K562 (cell line): ENCODE data around the gene CD40. TPM values are rescaled to one million over a fixed set of nuclear protein-coding genes. Genes with fewer than 3 reads are reported as not detected.

Experiments
- ATAC-seq: fragments of 200-7000 bp; cut with Tn5 transposase; 3 replicates; pipeline ENCODE4 v1.9.1; 2020; ENCODE audit warnings: moderate library complexity
- BruUV-seq: library from RNA; stranded (reverse); fragments of 400-500 nt; replicated peaks from 2 replicates; lab custom pipeline; 2021; lab: Mats Ljungman, UMichigan
- CTCF ChIA-PET: fragments of 300-600 bp; formaldehyde crosslinking; extraction: SDS; loops from one replicate; lab custom pipeline; 2021; ENCODE audit warnings: low intra/inter-chr PET ratio; lab: Yijun Ruan, JAX
- POLR2A ChIA-PET: fragments of 300-600, 350-650 bp; sonication (Branson Sonifier 250); formaldehyde crosslinking; extraction: SDS; loops from one replicate; lab custom pipeline; 2021; ENCODE audit warnings: antibody characterized with exemption, inconsistent platforms; lab: Yijun Ruan, JAX
- DNase-seq, 4 experiments: peaks; one replicate each; pipeline versions ENCODE4 v3.0.0 to v3.0.0-alpha.2; 2011 to 2018; ENCODE audit warnings: low spot score in 3 of 4, mixed read lengths in 3 of 4; ENCODE audit errors: extremely low read depth in 1 of 4
- FAIRE-seq: peaks from 2 replicates; lab custom pipeline; 2011; peaks lifted over from hg19 to GRCh38; lab: Jason Lieb, UNC
- H2AFZ ChIP-seq: 2 replicates; pipeline ENCODE4 v1.6.0; 2011; ENCODE audit warnings: low read depth, low read length, control low read depth, inconsistent platforms
- H3K27ac ChIP-seq: fragments of 200-600 bp; 3 replicates; pipeline ENCODE4 v1.8.0; 2011; ENCODE audit warnings: low read depth, mild to moderate bottlenecking, control low read depth, inconsistent platforms, low read length, moderate library complexity, mixed read lengths; ENCODE audit errors: extremely low read depth
- H3K27me3 ChIP-seq, 2 experiments: fragments of 300-600 bp in 1 of 2; 2 replicates in 1 of 2; 3 replicates in 1 of 2; pipeline versions ENCODE4 v1.6.0 to v1.8.0; 2011; ENCODE audit warnings: inconsistent platforms in 2 of 2, low read length in 2 of 2, mild to moderate bottlenecking in 1 of 2, mixed read lengths in 1 of 2, moderate library complexity in 1 of 2; ENCODE audit not compliant: control insufficient read depth in 2 of 2, insufficient read depth in 2 of 2
- H3K36me3 ChIP-seq: fragments of 300-600 bp; 3 replicates; pipeline ENCODE4 v1.8.0; 2011; ENCODE audit warnings: mild to moderate bottlenecking, low read length, inconsistent platforms; ENCODE audit not compliant: control insufficient read depth, insufficient read depth
- H3K4me1 ChIP-seq, 2 experiments: fragments of 200-600 bp in 1 of 2; replicated peaks in 1 of 2; 2 replicates in 1 of 2; 3 replicates in 1 of 2; pipeline versions ENCODE4 v1.5.1 to v1.8.0; 2011; ENCODE audit warnings: inconsistent platforms in 2 of 2, low read length in 2 of 2, mild to moderate bottlenecking in 1 of 2, mixed read lengths in 1 of 2, moderate library complexity in 1 of 2; ENCODE audit not compliant: control insufficient read depth in 2 of 2, insufficient read depth in 2 of 2
- H3K4me2 ChIP-seq: 2 replicates; pipeline ENCODE4 v1.6.1; 2011; ENCODE audit warnings: low read length, control low read depth, inconsistent platforms, mixed read lengths; ENCODE audit not compliant: insufficient read depth
- H3K4me3 ChIP-seq: fragments of 200-600 bp; sonication (generic), shearing (Covaris generic); 2 replicates; pipeline ENCODE4 v1.5.1; 2016; ENCODE audit warnings: control low read depth, inconsistent platforms
- H3K79me2 ChIP-seq: fragments of 200-600 bp; 3 replicates; pipeline ENCODE4 v1.8.0; 2011; ENCODE audit warnings: low read length, inconsistent platforms; ENCODE audit not compliant: control insufficient read depth, insufficient read depth
- H3K9ac ChIP-seq, 2 experiments: 2 replicates each; pipeline versions ENCODE4 v1.6.0 to v1.6.1; 2011; ENCODE audit warnings: low read depth in 2 of 2, low read length in 2 of 2, control low read depth in 1 of 2, inconsistent platforms in 1 of 2, mild to moderate bottlenecking in 1 of 2, mixed read lengths in 1 of 2; ENCODE audit not compliant: insufficient read depth in 1 of 2
- H3K9me1 ChIP-seq: one replicate; pipeline ENCODE4 v1.6.0; 2011; ENCODE audit warnings: inconsistent platforms, mild to moderate bottlenecking, low read length, moderate library complexity; ENCODE audit not compliant: control insufficient read depth, insufficient read depth
- H3K9me3 ChIP-seq: replicated peaks from 2 replicates; pipeline ENCODE4 v1.5.1; 2011; ENCODE audit warnings: low read depth, low read length, inconsistent platforms; ENCODE audit not compliant: control insufficient read depth, insufficient read depth
- H4K20me1 ChIP-seq: replicated peaks from 2 replicates; pipeline ENCODE4 v1.6.1; 2011; ENCODE audit warnings: low read length, inconsistent platforms, mixed read lengths; ENCODE audit not compliant: control insufficient read depth, insufficient read depth
- DMBX1 ChIP-seq: fragments of 250-450 bp; sonication (Bioruptor Pico); IDR thresholded peaks from 2 replicates; pipeline ENCODE4 v1.8.0; 2022; ENCODE audit warnings: inconsistent platforms, mild to moderate bottlenecking, moderate library complexity, borderline replicate concordance
- KLF10 ChIP-seq: fragments of 250-450 bp; sonication (Bioruptor Pico); IDR thresholded peaks from 2 replicates; pipeline ENCODE4 v1.6.1; 2021; ENCODE audit warnings: matching md5 sums
- MYNN ChIP-seq, 2 experiments: sonication (generic); formaldehyde crosslinking in 1 of 2; IDR thresholded peaks; 2 replicates each; pipeline versions ENCODE4 v1.5.0 to v1.6.1; 2016 to 2020; ENCODE audit warnings: antibody characterized with exemption in 1 of 2, missing genetic modification reagents in 1 of 2
- RBM15 ChIP-seq: fragments of 200-400 bp; formaldehyde crosslinking; IDR thresholded peaks from 2 replicates; pipeline ENCODE4 v1.6.1; 2018; ENCODE audit warnings: mild to moderate bottlenecking, low read length, moderate library complexity; ENCODE audit not compliant: insufficient read depth
- SAP30 ChIP-seq: fragments of 200-600 bp; sonication (generic); IDR thresholded peaks from 2 replicates; pipeline ENCODE4 v1.6.1; 2012; ENCODE audit warnings: borderline replicate concordance, low read depth, mild to moderate bottlenecking, moderate library complexity, low read length, control low read depth, inconsistent platforms; ENCODE audit not compliant: insufficient read depth, poor library complexity, severe bottlenecking
- SRF ChIP-seq, 2 experiments: fragments of 250-450, 450-650 bp in 1 of 2; sonication (Bioruptor Pico) in 1 of 2; sonication (generic) in 1 of 2; formaldehyde crosslinking; IDR thresholded peaks; 2 replicates each; pipeline versions ENCODE4 v1.5.0 to v1.5.1; 2020 to 2022; ENCODE audit warnings: mild to moderate bottlenecking in 1 of 2, missing genetic modification reagents in 1 of 2
- ZNF175 ChIP-seq: fragments of 200-800 bp; sonication (Bioruptor generic); IDR thresholded peaks from 2 replicates; pipeline ENCODE4 v1.6.1; 2016; ENCODE audit warnings: low read depth, mild to moderate bottlenecking, missing genetic modification characterization, missing compliant biosample characterization
- ZNF583 ChIP-seq: fragments of 250-450 bp; sonication (Bioruptor Pico); IDR thresholded peaks from 2 replicates; pipeline ENCODE4 v1.4.0; 2020
- WGBS: fragments of 100-300 bp; shearing (Covaris generic); methylation state at CpG from one replicate; pipeline ENCODE4 v1.1.6; 2016; ENCODE audit warnings: low coverage, mixed read lengths; ENCODE audit not compliant: insufficient coverage; ENCODE audit errors: missing lambda C conversion rate; 5-methylcytosine and 5-hydroxymethylcytosine counted together
- in situ Hi-C: fragments of 300-500 bp; cut with MboI; formaldehyde crosslinking; loops from 4 replicates; pipeline ENCODE4 v1.15.0; 2018; ENCODE audit warnings: inconsistent platforms, mixed read lengths
- intact Hi-C: fragments of 100-400 bp; cut with micrococcal nuclease; formaldehyde crosslinking; loops from 2 replicates; pipeline ENCODE4 v1.14.2; 2022
- polyA plus RNA-seq, 8 experiments: library from polyadenylated mRNA; depleted of rRNA in 4 of 8; stranded (reverse) in 5 of 8; unstranded in 3 of 8; fragments of >200 nt; fragmentation: Nextera tagmentation in 2 of 8; fragmentation: Illumina TruSeq in 1 of 8; extraction: Ambion mirVana in 2 of 8; extraction: Trizol in 1 of 8; gene quantifications; 2 replicates each; pipeline versions ENCODE4 v1.2.1 to v1.2.3, GENCODE V29; 2011 to 2014; ENCODE audit warnings: inconsistent platforms in 1 of 8, missing spikeins in 1 of 8
- total RNA-seq, 7 experiments: library from RNA; depleted of rRNA in 6 of 7; stranded (reverse); fragments of >200 nt in 6 of 7; fragmentation: Illumina TruSeq in 2 of 7; extraction: Trizol in 2 of 7; gene quantifications; 2 replicates each; pipeline versions ENCODE4 v1.2.1 to v1.2.3, GENCODE V29; 2011 to 2021; ENCODE audit warnings: low replicate concordance in 1 of 7
- TF ChIP-seq, protein P1 (sequence below): fragments of 450-650 bp; IDR thresholded peaks from 2 replicates; pipeline ENCODE4 v1.6.1; 2018; ENCODE audit not compliant: partially characterized antibody
- TF ChIP-seq, protein P2 (sequence below): fragments of 250-450 bp; sonication (Bioruptor Pico); IDR thresholded peaks from 2 replicates; pipeline ENCODE4 v1.8.0; 2021; ENCODE audit warnings: moderate library complexity, mild to moderate bottlenecking, inconsistent platforms
- TF ChIP-seq, protein P3 (sequence below): fragments of 250-450 bp; sonication (Bioruptor Pico); IDR thresholded peaks from 2 replicates; pipeline ENCODE4 v1.5.0; 2021; ENCODE audit warnings: mild to moderate bottlenecking, moderate library complexity

CD40 gene
- total and polyA plus RNA-seq, 9 of the 15 experiments (the other 6 are each of a cell fraction or from before 2014, with no cell fraction given), result 0.76 to 3.7 (median 1.6) TPM

DNA sequence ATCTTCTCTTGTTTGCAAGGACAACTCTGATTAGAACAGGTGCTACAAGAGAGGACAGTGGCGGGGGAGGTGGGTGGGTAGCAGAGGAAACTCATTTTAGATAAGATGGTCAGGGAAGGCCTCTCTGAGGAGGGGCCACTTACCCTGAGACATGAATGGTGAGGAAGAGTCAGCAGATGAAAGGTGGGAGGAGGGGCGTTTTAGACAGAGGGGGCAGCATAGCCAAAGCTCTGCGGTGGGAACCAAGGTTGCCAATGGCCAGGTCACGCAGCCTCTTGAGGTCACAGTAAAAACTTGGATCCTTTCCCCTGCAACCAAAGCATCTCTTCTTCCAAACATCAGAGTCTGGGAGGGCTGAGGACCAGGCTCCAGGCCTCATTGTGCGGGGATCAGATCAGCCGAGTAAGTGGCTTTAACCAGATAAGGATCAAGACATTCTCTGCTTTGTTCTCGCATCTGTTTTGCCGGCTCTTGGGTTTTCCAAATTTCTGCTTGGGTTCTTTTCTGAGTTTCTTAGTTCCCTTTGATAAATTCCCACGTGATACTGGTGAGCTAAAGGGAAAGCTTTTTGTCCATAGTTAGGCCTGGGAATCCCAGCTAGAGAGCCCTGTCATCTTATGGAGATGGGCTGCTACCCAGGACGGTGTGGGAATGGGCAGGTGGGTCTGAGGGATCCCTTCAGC is 5.5 kb upstream of the CD40 start:
- 0 out of 2 replicates have a peak, but pooled peaks cover 1% of the 10 kb centered on the region for H3K9me3 ChIP-seq
- H3K36me3 ChIP-seq, result no peaks in the 10 kb centered on the region
- H3K9ac ChIP-seq, result no peak overlapping the region
- no peak overlapping the region for H3K27ac ChIP-seq
- WGBS, result 2% methylated on average over 10 of the region's 10 CpGs
- H3K9me1 ChIP-seq, result no peaks in the 10 kb centered on the region
- BruUV-seq, result no TSS peak
- CTCF ChIA-PET, result no interaction called here
- H3K27me3 ChIP-seq, result peaks cover 18 to 28% of the 10 kb centered on the region in 2 experiments
- DNase-seq, result no peak
- ATAC-seq, result no peak
- no peak for FAIRE-seq
- no peak overlapping the region for H2AFZ ChIP-seq
- POLR2A ChIA-PET, result interaction anchor here (0.7 kb wide), 1 partner anchor 464 kb away, joined by 3 read pairs; no protein-coding TSS in a partner anchor
- no peak overlapping the region for H3K4me3 ChIP-seq
- peaks cover 0 to under 1% of the 10 kb centered on the region in 2 experiments; a peak in 1 of 5 replicates for H3K4me1 ChIP-seq
- in situ Hi-C loops, result no loop called here
- intact Hi-C loops, result no loop called here
- no peaks in the 10 kb centered on the region for H3K79me2 ChIP-seq
- no peak overlapping the region for H3K4me2 ChIP-seq
- 0 out of 2 replicates have a peak, but pooled peaks cover 9% of the 10 kb centered on the region for H4K20me1 ChIP-seq
- TF ChIP-seq, protein P1, sequence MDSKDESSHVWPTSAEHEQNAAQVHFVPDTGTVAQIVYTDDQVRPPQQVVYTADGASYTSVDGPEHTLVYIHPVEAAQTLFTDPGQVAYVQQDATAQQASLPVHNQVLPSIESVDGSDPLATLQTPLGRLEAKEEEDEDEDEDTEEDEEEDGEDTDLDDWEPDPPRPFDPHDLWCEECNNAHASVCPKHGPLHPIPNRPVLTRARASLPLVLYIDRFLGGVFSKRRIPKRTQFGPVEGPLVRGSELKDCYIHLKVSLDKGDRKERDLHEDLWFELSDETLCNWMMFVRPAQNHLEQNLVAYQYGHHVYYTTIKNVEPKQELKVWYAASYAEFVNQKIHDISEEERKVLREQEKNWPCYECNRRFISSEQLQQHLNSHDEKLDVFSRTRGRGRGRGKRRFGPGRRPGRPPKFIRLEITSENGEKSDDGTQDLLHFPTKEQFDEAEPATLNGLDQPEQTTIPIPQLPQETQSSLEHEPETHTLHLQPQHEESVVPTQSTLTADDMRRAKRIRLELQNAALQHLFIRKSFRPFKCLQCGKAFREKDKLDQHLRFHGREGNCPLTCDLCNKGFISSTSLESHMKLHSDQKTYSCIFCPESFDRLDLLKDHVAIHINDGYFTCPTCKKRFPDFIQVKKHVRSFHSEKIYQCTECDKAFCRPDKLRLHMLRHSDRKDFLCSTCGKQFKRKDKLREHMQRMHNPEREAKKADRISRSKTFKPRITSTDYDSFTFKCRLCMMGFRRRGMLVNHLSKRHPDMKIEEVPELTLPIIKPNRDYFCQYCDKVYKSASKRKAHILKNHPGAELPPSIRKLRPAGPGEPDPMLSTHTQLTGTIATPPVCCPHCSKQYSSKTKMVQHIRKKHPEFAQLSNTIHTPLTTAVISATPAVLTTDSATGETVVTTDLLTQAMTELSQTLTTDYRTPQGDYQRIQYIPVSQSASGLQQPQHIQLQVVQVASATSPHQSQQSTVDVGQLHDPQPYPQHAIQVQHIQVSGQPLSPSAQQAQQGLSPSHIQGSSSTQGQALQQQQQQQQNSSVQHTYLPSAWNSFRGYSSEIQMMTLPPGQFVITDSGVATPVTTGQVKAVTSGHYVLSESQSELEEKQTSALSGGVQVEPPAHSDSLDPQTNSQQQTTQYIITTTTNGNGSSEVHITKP, result no peak
- TF ChIP-seq RBM15 (no peak), DMBX1 (CRISPR knock-in tag) (no peak), SAP30 (no peak), MYNN (IDR thresholded peaks at IDR 0.05) (no peak), MYNN (CRISPR knock-in tag; IDR thresholded peaks at IDR 0.05) (no peak), SRF (CRISPR knock-in tag; IDR thresholded peaks at IDR 0.05) (no peak), ZNF175 (no peak), KLF10 (CRISPR knock-in tag) (no peak), ZNF583 (CRISPR knock-in tag) (no peak)
- TF ChIP-seq, protein P2, sequence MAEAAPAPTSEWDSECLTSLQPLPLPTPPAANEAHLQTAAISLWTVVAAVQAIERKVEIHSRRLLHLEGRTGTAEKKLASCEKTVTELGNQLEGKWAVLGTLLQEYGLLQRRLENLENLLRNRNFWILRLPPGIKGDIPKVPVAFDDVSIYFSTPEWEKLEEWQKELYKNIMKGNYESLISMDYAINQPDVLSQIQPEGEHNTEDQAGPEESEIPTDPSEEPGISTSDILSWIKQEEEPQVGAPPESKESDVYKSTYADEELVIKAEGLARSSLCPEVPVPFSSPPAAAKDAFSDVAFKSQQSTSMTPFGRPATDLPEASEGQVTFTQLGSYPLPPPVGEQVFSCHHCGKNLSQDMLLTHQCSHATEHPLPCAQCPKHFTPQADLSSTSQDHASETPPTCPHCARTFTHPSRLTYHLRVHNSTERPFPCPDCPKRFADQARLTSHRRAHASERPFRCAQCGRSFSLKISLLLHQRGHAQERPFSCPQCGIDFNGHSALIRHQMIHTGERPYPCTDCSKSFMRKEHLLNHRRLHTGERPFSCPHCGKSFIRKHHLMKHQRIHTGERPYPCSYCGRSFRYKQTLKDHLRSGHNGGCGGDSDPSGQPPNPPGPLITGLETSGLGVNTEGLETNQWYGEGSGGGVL (CRISPR knock-in tag), result no peak
- TF ChIP-seq, protein P3, sequence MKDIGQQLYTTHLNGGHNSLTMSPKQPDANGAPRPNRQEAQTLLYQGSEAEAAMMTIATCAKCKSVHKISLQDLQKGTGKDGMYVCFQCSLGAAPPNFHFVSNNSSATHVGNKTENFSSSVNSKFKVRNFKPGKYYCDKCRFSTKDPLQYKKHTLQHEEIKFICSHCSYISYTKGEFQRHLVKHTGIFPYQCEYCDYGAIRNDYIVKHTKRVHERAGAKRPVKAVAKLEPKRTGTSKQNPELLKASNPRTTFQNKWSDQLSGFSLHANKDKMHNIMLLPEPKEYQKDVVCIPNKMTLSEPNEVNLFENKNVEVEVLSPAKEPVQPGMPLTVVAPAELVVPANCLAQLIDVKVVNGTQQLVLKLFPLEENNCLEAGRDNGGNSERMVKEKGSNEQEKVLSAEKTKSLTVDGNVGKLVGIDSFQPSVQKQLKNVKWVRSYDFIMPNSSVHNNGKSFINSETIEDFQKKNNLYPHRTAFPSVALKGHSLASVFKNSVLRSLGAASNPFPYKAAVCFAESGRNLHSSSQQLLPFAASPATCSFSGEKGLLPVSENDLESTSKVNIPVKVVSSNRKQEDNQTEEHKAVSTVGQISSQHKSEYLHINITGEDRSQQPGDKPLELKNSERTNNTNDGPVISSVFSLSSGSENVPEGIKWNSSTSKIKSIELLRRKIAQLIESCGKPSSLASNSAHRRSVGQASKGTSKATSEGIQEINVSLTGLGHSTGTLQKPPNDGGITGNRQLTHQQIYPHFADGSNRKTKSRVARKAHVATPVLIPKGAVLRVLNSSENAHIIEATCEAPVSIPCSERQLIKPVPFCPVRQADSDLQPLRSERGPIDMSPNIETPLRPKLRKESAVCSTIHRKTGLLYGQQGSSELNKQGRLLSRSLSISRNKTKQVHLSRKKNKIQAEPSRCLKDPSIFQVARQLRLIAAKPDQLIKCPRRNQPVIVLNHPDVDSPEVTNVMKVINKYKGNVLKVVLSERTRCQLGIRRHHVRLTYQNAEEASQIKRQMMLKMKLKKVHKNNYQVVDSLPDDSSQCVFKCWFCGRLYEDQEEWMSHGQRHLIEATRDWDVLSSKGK (CRISPR knock-in tag), result no peak
